ENCODE measurements around the gene PXMP2.

- TF ChIP-seq POLR2A (IDR thresholded peaks at IDR 0.05), result no peak
- no peak for TF ChIP-seq CTCF (IDR thresholded peaks at IDR 0.05)
- no peak for TF ChIP-seq EP300 (IDR thresholded peaks at IDR 0.05)
Observed at GRCh38 chr12:132715874-132716273, 28.5 kb downstream of the PXMP2 start.

Measured in tibial nerve (tissue), 4 donors.